Ammon's horn (tissue), 1 donor: ENCODE data around the gene UBA6.
"Not testable (repeated sequence)": the region's sequence is repeated elsewhere in the genome, so short reads cannot be mapped to it uniquely, and the experiment has no call there.

ENCODE experiments used
- DNase-seq: peaks from one replicate; pipeline ENCODE4 v3.0.0-alpha.2; 2016; ENCODE audit warnings: low spot score

UBA6 gene

GRCh38 chr4:67660418-67660817 lies 40.5 kb downstream of the UBA6 start:
- no peak for DNase-seq

- DNase-seq = no peak
These were observed 41.9 kb downstream of the UBA6 start for GRCh38 chr4:67659065-67659464.

DNA sequence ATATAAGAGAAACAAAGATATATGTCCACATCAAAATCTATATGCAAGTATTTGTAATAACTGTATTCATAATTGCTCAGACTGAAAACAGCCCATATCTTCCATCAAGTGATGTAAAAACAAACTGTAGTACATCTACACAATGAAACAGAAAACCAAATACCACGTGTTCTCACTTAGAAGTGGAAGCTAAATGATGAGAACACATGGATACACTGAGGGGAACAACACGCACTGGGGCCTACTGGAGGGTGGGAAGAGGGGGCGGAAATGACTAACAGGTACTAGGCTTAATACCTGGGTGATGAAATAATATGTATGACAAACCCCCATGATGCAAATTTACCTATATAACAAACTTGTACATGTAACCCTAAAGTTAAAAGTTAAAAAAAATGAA lies 42.7 kb downstream of the UBA6 start:
- no peak for DNase-seq

DNA sequence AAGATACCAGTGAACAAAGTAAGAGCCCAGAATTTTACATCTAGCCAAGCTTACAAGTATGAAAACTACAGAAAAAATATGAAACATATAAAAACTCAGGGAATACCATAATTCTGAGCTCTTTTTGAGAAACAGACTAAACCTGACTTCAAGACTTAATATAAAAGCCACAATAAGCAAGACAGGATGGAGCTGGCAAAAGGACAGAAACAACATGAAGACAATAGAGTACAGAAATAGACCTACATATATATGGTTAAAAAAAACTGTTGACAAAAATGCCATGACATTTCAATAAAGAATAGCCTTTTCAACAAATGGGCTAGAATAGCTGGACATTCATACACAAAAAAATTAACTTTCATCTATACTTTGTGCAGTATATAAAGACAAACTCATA lies 49.4 kb downstream of the UBA6 start:
- no peak for DNase-seq

GRCh38 chr4:67638136-67638535 lies 62.8 kb downstream of the UBA6 start:
- no peak for DNase-seq

GRCh38 chr4:67636978-67637377 lies 64.0 kb downstream of the UBA6 start:
- not testable (repeated sequence) for DNase-seq

DNA sequence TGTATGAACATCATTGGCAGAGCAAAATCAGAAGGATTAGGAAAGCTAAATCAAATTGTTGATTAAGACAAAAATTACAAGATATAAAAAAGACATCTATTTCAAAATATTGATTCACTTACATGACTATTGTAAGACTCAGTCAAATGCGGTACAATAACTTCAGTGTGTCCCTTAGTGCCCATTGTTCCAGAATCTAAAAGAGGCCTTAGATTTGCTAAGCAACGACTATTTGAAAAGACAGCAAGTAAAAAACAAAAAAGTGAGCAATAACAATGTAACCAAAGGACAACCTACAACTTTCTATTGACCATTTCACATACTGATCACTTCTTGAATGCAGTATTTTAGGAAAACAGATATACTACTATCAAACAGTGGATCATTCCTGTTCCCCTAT lies 65.6 kb downstream of the UBA6 start:
- DNase-seq = peak; percentile 32

DNA sequence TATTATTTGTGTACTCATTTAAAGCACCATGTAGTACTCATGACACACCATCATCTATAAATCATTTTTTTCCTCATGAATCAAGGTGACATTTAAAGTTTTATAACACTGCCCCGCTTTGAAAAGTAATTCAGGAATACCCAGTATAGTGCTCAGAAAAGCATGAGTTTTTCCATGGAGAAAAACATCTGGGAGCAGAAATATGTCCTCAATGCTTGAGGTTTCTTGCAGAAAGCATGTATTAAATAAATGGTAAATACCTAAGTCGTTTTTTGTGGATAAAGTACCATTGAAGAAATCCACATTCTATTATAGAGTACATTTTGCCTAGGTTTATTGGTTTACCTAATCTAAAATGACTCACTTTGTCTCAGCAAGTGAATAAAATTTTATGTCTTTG lies 66.2 kb downstream of the UBA6 start:
- DNase-seq = no peak

GRCh38 chr4:67632492-67632891 lies 68.5 kb downstream of the UBA6 start:
- DNase-seq = no peak

DNA sequence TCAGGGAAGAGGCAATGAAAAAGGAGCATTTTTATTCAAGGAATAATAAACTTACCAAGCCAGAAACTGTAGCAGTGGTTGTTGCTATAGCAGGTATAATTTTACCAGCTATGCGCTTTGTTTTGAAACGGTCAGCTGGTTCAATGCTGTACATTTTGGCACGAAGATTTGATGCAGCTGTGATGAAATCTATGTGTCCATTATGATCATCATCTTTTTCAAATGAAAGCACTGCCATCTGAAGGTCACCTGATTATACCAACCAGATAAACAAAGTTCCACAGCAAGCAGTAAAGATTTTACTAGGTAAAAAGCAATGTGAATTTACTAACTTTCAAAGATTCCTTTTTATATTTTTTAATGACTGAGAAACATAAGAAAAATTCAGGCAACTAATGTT lies 76.0 kb downstream of the UBA6 start:
- peak; percentile 28 for DNase-seq

GRCh38 chr4:67616478-67616877 lies 84.5 kb downstream of the UBA6 start:
- DNase-seq = no peak

DNA sequence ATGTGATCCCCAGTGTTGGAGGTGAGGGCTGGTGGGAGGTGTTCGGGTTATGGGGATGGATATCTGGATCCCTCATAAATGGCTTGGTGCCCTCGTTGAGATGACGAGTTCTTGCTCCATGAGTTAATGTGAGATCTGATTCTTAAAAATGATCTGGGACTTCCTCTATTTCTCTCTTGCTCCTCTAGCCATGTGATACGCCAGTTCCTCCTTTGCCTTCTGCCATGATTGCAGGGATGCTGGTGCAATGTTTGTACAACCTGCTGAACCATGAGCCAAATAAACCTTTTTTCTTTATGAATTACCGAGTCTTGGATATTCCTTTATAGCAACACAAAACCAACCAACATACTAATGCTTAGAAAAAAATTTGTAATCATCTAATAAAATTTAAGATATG lies 85.8 kb downstream of the UBA6 start:
- no peak for DNase-seq

GRCh38 chr4:67614186-67614585 lies 86.8 kb downstream of the UBA6 start:
- DNase-seq = no peak

GRCh38 chr4:67608027-67608426 lies 92.9 kb downstream of the UBA6 start:
- DNase-seq = no peak

DNA sequence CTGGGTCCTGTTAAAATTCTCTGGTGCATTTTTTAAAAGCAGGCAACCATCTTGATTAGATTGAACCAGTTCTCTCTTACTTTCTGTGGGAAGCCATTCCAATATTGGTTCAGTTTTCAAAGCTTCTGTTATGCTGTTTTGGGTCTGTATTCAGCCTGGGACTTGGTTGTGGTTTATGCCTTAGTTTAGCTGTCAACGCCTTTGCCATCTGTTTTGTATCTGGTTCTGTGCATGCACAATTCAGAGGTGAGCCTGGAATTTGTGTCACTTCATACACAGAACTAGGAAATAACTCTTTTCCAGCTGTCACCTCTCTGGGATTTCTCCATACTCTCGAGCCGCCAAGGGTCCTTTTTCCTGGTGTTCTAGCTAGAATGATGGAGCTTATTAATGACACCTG lies 96.2 kb downstream of the UBA6 start:
- peak; percentile 8 for DNase-seq

DNA sequence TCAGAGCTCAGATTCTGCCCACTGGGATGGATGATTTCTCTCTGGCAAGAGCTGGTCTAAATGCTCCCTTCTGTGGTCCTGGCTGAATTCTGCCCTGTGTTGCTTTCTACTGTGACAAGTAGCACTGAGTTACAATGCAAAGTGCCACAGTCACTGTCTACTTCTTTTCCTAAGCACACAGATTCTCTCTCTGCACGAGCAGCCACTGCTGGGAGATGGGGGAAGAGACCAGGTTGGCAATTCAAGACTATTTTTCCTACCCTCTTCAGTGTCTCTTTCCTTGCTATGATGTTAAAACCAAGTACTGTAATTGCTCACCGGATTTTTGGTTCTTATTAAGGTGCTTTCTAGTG lies 97.0 kb downstream of the UBA6 start:
- DNase-seq = no peak

DNA sequence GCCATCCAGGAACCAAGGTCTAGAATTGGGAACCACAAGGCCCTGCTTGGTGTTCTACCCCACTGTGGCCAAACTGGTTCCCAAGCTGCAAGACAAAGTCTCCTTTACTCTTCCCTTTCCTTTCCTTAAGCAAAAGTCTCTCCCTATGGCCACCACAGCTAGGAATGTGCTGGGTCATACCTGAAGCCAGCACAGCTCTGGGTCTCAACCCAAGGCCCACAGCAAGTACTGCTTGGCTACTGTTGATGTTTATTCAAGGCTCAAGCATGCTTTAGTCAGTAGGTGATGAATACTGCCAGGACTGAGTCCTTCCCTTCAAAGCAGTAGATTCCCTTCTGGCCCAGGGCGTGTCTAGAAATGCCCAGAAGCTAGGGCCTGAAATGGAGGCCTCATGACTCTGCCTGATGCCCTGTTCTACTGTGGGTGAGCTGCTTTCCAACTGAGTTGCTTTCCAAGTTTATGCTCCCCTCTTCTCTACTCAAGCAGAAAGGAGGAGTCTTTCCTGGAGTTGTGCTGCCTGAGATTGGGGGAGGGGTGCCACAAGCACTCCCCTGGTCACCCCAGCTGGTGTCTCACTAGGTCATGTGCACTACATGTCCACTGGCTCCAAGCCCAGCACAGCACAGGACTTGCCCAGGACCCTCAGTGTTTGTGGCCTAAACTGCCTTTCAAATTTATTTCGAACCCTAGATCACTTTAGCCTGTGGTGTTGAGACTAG lies 97.5 kb downstream of the UBA6 start:
- DNase-seq = no peak

DNA sequence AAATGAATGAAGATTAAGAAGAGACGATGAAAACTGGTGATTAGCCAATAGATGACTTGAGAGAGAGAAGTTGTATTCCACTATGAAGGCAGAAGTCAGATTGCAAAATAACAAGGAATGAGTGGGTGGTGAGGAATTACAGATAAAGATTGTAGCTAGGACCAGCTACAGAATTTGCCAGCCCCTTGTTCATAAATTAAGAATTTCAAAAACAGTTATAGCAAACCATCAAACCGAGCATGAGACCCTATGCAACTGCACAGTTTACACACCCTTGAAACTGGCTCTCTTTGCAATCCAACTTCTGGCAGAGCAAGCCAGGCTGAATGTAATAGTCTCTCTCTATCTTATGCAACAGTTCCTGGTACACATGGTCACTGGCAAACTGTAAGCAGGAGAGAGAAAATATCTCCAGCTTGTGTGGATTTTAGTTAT lies 107.2 kb downstream of the UBA6 start:
- peak; percentile 56 for DNase-seq

- DNase-seq = no peak
These were observed 113.8 kb downstream of the UBA6 start for GRCh38 chr4:67587156-67587555.

DNA sequence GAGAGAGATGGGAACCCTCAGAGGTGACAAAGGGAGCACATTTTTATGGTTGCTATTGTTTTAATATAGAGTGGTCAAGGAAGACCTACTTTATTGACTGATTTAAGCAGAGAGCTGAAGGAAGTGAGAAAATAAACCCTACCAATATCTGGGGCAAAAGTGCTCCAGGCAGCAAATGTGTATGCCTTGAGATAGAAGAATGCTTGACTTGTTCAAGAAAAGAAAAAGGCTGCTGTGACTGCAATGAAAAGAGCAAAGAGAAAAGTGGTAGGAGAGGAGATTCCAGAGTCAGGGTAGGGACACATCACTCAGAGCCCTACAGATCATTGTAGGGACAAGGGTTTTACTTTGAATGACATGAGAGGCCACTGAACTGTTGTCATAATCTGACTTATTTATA lies 116.5 kb downstream of the UBA6 start:
- no peak for DNase-seq

DNA sequence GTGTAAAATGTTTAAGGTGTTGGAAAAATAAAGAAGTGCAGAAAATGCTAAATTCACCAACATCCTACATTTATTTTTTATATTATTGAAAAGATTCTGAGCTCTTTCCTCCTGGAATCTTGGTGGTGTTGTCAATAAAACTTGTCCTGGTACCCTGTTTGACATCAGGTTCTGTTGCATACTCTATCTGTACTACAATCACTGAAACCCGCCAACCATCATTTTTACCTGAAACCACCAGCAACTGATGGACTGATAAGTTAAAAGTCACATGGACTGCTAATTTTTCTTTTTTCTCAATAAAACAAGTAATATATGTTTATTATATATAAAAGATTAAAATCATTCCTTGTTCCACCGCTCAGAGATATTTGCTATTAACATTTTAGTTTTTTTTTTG lies 119.0 kb downstream of the UBA6 start:
- no peak for DNase-seq

GRCh38 chr4:67581208-67581857 lies 119.6 kb downstream of the UBA6 start:
- no peak for DNase-seq

- DNase-seq = no peak
These were observed 120.4 kb downstream of the UBA6 start for GRCh38 chr4:67580577-67580976.

- DNase-seq = no peak
These were observed 124.4 kb downstream of the UBA6 start for GRCh38 chr4:67576538-67576937.
